ENCODE data around the gene C3orf80.
"Not testable (repeated sequence)": the region's sequence is repeated elsewhere in the genome, so short reads cannot be mapped to it uniquely, and the experiment has no call there.

C3orf80 gene

GRCh38 chr3:160225176-160226025 is at the start of gene C3orf80:
Gene C3orf80, plus strand, starts transcription at chr3:160225422. Its CDS starts 214 bp downstream, at chr3:160225636.
- no peak for DNase-seq

GRCh38 chr3:160176923-160177322 is 48.3 kb upstream of the C3orf80 start:
- no peak for DNase-seq

GRCh38 chr3:160178661-160179060 is 46.6 kb upstream of the C3orf80 start:
- DNase-seq: not testable (repeated sequence)

- DNase-seq: not testable (repeated sequence)
These were observed 45.8 kb upstream of the C3orf80 start for GRCh38 chr3:160179403-160179802.

GRCh38 chr3:160179906-160180305 is 45.3 kb upstream of the C3orf80 start:
- no peak for DNase-seq

GRCh38 chr3:160180581-160181216 is 44.5 kb upstream of the C3orf80 start:
- DNase-seq: no peak

GRCh38 chr3:160183345-160184076 is 41.7 kb upstream of the C3orf80 start:
- DNase-seq: no peak

GRCh38 chr3:160184655-160185054 is 40.6 kb upstream of the C3orf80 start:
- no peak for DNase-seq

GRCh38 chr3:160185751-160186150 is 39.5 kb upstream of the C3orf80 start:
- DNase-seq: no peak

GRCh38 chr3:160187288-160187687 is 37.9 kb upstream of the C3orf80 start:
- no peak for DNase-seq

- no peak for DNase-seq
These were observed 32.8 kb upstream of the C3orf80 start for GRCh38 chr3:160192310-160193029.

- no peak for DNase-seq
These were observed 31.5 kb upstream of the C3orf80 start for GRCh38 chr3:160193644-160194192.

GRCh38 chr3:160194438-160194837 is 30.8 kb upstream of the C3orf80 start:
- DNase-seq: no peak

- DNase-seq: no peak
These were observed 30.1 kb upstream of the C3orf80 start for GRCh38 chr3:160195106-160195505.

- DNase-seq: no peak
These were observed 28.6 kb upstream of the C3orf80 start for GRCh38 chr3:160196511-160197104.

GRCh38 chr3:160199108-160199507 is 26.1 kb upstream of the C3orf80 start:
- DNase-seq: no peak

GRCh38 chr3:160200353-160200752 is 24.9 kb upstream of the C3orf80 start:
- DNase-seq: no peak

- not testable (repeated sequence) for DNase-seq
These were observed 20.7 kb upstream of the C3orf80 start for GRCh38 chr3:160204396-160205011.

GRCh38 chr3:160205606-160206005 is 19.6 kb upstream of the C3orf80 start:
- DNase-seq: no peak

GRCh38 chr3:160210341-160210740 is 14.9 kb upstream of the C3orf80 start:
- DNase-seq: no peak

- no peak for DNase-seq
These were observed 14.4 kb upstream of the C3orf80 start for GRCh38 chr3:160210799-160211221.

GRCh38 chr3:160213191-160213590 is 12.0 kb upstream of the C3orf80 start:
- DNase-seq: no peak

Measured in NCI-H446 treated with DMSO at 0.1 percent for 48 hours (cell line).